GM15510 (cell line): Measurements from ENCODE around the gene PHETA1.

Experiments
- POLR2A ChIP-seq: IDR thresholded peaks from 3 replicates; pipeline ENCODE4 v1.6.1; 2011; ENCODE audit warnings: borderline replicate concordance; ENCODE audit not compliant: insufficient read length; ENCODE audit errors: extremely low read depth

The PHETA1 gene

GRCh38 chr12:111407377-111408115 is 38.7 kb upstream of the PHETA1 start:
- TF ChIP-seq POLR2A, result peak; percentile 11

DNA sequence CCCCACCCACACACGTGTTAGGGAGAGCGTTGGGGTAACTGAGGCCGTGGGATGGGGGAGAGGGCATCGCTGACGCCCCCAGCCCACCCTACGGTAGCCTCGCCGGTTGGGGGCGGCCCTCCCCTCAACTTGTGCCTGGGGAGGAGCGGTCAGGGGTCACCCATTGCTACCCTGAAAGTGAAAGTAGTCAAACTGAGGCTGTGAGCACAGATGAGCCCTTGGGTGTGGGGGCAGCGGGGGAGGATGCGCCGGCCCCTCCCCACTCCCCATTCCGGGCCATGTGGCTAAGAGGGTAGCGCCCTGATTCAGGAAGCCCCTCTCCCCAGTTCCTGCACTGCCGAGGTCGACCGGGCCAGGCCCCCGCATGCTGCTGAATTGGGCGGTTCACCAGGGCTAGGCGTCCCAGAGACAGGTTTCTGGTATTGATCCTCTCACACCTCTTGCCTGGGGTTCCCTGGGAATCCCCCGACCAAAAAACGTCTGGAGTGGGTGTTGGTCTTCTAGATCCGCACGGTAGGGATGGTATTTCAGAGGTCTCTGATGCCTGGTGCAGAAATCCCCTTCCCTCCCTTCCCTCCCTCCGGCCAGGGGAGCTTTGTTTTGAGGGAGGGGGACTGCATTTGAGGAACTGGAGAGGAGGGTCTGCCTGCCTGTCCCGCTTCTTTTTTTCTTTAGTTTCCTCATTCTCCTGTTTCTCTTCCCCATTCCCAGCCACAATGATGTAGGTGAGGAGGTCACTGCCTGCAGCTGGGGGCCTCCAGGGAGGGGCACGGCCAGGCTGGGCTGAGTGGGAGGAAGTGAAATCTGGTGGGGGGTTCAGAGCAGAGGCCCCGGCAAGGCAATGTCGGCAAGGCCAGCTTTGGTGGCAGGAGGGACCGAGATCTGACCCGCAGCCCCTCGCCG is 37.8 kb upstream of the PHETA1 start:
- no peak for TF ChIP-seq POLR2A

DNA sequence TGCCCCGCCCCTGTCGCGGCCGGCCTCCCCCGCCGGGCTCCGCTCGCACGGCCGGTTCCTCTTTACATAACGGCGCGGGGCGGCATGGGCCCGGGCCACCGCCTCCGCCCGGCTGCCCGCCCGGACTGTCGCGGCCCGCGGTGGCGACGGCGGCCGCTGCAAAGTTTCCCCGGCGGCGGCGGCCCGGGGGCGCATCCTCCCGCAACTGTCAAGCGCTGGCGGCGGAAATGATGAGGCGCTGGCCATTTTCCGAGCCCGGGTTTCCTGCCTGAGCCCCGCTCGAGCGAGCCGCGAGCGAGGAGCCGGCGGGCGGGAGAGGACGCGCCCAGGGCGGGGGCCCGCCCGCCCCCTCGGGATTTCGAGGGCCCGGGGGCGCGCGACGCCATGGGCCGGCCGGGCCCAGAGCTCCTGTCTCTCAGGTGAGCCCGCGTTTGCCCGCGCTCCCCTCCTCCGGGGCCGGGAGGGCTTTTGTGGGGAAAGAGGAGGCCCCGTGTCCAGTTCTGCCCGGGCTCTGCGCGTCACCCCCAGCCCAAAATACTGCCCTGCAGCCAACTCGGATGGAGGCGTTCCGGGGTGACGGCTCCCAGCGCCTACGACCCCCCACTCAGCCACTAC is 37.1 kb upstream of the PHETA1 start, which contains the start of gene SH2B3:
TSS of gene SH2B3 (plus strand) at position 65 of the 615 bp plus-strand sequence. CDS start 12,223 bp downstream, outside the sequence.
- peak; percentile 83 for TF ChIP-seq POLR2A

- peak; percentile 68 for TF ChIP-seq POLR2A
These were observed 36.4 kb upstream of the PHETA1 start for GRCh38 chr12:111405149-111405858.

- TF ChIP-seq POLR2A, result no peak
These were observed 35.7 kb upstream of the PHETA1 start for GRCh38 chr12:111404362-111405148.

DNA sequence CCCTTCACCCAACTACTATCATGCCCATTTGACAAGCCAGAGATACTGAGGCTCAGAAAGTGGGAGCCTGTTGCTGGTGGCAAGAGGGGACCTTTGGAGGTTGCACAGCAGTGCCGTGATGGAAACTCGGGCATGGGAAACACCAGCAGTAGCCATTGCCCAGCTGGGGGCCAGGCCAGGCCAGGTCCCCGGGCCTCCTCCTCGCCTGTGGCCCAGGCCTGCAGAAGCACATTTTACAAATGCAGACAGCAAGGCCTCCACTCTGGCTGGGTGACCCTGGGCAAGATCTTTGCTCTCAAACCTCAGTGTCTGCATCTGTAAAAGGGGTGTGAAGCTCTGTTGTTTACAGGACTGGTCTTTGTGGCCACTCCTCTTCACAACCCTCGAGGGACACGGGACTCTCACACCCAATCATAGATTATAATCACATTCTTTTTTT is 32.3 kb upstream of the PHETA1 start:
- no peak for TF ChIP-seq POLR2A

- TF ChIP-seq POLR2A, result no peak
These were observed 29.6 kb upstream of the PHETA1 start for GRCh38 chr12:111398530-111398929.

DNA sequence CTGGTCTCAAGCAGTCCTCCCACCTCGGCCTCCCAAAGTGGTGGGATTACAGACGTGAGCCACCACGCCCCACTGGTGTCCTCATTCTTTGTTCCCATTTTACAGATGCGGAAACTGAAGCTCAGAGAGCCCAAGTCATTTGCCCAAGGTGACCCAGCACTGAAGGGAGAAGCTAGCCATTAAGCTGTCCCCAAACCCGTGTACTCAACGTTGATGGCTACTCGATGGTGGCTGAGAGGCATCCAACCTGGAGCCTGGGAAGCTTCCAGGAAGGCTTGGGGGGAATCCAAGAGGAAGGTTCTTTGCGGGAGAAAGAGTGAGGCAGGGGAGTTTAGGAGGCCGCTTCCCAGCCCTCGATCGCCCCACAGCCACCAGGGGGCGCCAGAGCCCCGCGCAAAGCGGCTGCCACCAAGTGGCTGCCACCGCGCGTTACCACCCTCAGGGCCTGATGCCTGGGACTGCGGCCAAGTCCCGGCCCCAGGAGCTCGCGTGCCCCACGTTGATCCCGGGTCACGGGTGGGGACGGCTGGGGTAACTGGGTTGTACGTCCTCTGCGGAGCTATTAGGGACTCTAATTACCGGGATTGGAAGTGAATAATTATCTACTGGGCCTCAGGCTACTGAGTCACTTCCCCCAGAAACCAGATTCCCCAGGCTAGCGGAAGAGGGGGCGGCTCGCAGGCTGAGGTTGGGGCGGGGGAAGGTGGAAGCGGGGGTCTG is 28.0 kb upstream of the PHETA1 start:
- no peak for TF ChIP-seq POLR2A

DNA sequence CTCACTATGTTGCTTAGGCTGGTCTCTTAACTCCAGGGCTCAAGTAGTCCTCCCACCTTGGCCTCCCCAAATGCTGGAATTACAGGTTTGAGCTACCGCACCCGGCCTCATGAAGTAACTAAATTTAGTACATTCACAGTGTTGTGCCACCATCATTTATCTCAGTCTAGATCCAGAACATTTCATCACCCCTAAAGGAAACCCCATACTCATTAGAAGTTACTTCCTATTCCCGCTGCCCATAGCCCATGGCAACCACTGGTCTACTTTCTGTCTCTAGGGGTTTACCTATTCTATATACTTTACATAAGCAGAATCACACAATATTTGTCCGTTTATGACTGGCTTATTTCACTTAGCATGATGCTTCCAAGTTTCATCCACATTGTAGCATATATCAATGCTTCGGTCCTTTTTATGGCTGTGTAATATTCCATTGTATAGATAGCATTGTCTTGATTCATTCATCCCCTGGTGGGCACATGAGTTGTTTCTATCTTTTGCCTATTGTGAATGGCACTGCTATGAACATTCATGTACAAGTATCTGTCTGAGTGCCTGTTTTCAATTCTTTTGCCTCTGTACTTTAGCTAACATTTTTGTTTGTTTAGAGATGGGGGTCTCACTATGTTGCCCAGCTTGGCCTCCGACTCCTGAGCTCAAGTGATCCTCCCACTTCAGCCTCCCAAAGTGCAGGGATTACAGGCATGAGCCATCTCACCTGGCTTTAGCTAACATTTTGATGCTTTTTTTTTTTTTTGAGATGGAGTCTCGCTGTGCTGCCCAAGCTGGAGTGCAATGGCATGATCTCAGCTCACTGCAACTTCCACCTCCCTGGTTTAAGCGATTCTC is 26.7 kb upstream of the PHETA1 start:
- no peak for TF ChIP-seq POLR2A

DNA sequence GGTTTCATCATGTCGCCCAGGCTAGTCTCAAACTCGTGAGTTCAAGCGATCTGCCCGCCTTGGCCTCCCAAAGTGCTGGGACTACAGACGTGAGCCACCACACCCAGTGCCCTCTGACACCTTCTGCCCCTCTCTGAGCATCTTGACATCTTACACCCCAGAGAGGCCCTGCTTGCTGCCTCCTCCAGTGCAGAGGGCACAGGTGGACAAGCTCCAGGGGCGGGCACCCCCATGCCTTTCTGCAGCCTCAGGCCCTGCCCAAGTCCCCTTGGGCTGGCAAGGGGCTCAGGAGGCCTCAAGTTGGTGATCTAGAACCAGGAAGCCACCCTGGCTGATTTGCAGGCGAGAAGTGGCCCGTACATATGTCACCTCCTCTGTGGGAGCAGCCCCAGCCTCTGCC is 25.6 kb upstream of the PHETA1 start:
- no peak for TF ChIP-seq POLR2A

DNA sequence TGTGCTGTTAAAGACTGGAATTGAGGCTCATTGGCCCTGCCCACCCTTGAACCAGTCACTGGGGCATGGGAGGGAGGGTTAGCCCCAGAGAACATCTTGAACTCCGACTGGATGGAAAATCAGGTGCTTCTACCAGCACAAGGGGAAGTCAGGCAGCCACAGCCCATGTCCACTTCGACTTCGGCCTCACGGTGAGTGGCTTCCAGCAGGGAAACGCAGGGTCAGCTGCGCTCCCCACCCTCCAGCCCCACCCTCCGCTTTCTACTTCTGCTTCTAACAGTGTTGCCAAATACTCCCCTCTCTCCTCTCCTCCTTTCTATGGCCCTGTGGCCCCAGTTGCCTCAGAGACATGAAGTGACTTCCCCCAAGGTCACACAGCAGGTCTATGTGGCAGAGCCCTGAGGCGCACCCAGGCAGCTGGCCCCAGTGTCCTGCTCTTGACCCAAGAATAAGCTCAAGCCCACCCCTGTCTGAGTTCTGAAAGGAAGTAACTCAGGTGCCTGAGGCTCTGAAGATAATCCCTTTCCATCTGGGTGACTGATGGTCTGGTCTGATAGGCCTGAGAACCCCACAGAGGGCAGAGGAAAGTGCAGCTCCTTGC is 24.9 kb upstream of the PHETA1 start:
- no peak for TF ChIP-seq POLR2A

- TF ChIP-seq POLR2A, result no peak
These were observed 22.0 kb upstream of the PHETA1 start for GRCh38 chr12:111390910-111391309.
